ENCODE results near the gene UMPS.

DNA sequence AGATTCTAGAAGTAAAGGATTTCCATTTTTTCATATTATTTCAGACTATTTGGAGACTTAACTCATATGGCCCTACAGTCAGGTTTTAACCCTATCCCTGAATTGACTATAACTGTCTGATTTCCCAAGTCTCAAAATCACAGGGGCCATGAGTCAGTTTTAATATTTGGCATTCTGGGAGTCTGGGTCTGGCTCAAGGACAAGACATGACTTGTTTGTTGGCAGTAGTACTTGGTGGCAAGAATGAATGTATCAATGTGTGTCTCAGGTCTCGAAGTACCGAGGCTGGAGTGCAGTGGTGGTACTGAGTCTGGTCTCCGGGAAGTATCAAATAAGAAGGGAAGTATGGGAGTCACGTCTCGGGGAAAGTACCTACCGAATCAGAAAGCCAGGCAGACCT is 10.8 kb downstream of the UMPS start:
- TF ChIP-seq, protein P1, sequence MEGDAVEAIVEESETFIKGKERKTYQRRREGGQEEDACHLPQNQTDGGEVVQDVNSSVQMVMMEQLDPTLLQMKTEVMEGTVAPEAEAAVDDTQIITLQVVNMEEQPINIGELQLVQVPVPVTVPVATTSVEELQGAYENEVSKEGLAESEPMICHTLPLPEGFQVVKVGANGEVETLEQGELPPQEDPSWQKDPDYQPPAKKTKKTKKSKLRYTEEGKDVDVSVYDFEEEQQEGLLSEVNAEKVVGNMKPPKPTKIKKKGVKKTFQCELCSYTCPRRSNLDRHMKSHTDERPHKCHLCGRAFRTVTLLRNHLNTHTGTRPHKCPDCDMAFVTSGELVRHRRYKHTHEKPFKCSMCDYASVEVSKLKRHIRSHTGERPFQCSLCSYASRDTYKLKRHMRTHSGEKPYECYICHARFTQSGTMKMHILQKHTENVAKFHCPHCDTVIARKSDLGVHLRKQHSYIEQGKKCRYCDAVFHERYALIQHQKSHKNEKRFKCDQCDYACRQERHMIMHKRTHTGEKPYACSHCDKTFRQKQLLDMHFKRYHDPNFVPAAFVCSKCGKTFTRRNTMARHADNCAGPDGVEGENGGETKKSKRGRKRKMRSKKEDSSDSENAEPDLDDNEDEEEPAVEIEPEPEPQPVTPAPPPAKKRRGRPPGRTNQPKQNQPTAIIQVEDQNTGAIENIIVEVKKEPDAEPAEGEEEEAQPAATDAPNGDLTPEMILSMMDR (IDR thresholded peaks at IDR 0.05), result no peak
- TF ChIP-seq POLR2A (IDR thresholded peaks at IDR 0.05), result no peak
